Activated naive CD4-positive, alpha-beta T cell treated with anti-CD3 and anti-CD28 coated beads, Interleukin-2, amount 50 U/mL, for 16 hours (primary cell): ENCODE data around the gene DLX2.
"Not testable (repeated sequence)": the region's sequence is repeated elsewhere in the genome, so short reads cannot be mapped to it uniquely, and the experiment has no call there.

Source experiments
- DNase-seq: peaks from one replicate; pipeline ENCODE4 v3.0.0-alpha.2; 2020

DLX2 gene

DNA sequence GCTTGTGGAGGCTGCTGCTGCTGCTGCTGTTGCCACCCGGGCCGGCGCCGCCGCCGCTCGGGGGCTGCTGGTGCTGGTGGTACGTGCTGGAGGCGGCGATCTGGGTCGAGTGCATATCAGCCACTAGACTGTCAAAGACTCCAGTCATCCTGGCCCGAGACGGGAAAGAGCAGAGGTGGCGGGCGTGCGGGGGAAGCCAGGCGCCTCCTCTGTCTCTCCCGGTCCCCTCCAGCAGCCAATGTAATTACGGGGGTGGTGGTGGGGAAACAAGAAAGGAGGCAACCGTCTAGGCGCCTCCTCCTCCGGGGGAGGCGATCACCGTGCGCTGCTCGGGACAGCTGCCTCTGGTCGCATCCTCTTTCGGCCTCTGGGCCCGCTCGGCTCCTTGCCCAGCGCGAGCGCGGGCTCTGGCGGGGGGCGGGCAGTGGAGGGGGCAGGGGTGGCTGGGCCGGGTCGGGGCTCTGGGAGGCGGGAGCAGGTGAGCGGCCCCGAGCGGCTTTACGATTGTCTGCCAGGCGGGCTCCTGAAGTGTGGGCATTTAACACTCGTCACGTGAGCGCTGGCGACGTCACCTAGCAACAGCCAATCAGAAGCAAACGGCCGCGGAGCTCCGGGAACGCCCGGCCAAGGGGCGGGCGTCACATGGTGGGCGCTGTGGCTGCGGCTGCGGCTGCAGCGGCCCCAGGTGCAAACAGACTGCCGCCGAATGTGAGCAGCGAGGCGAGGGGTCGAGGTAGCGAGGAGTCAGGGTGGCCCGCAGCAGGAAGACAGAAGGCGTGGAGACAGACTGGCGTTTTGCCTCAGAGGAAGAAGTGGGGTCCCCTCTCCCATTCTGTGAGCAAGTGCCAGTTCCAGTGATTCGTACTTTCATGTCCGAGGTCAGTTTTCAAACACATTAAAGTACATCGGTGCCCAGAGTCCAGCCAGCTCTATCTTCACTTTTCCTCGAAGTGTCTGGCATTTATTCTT, at the start of gene DLX2:
DLX2 (minus strand) TSS at position 510 of the 969 bp plus-strand sequence; CDS start at position 148, 362 bp downstream.
- DNase-seq = peak; percentile 59

DNA sequence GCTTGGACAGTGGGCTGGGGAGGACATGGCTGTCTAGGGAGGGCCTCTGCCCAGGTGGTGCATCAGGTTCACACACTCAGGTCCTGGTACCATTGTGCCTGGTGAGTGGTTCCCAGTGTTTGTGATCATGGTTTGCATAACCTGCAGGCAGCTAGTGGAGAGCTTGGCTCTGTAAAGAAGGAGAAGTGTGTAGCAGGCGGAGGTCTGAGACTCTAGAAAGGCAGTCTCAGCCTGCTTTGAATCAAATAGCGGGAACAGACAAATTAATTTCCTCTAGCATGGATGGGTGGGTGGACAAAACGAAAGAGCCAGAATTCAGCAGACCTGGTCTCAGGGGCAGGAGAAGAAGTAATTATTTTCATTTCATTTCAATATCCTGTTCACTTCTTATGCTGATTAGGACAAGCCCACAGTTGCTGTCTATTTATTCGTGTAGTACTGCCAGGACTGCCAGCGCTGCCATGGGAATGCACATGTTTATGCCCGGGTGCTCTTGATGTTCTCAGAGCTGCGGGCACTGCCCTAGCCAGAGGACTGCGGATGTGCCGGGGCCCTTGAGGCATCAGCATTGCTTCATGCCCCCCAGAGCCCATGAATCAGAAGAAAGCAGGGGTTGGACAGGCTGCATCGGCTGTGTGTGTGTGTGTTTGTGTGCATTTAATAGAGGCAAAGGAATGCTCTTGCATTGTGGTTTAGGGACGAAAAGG, 45.4 kb upstream of the DLX2 start:
- no peak for DNase-seq

DNA sequence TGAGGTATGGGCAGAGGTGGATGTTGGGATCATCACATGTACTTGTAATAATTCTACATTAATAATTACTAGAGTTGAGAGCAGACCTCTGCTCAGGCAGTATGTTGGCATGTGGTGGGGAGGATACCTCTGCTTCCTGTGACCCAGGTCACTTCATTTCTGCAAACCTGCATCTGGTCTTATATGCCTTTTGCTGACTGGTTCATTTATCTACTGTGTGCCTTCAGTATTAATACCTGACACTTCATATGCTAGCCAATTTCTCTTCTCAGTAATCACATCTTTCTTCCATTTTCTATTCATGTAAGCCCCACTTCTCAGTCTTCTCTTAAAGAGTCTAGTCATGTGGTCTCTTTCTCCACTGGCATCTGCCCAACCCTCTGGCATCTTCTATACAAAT, 41.1 kb upstream of the DLX2 start:
- no peak for DNase-seq

DNA sequence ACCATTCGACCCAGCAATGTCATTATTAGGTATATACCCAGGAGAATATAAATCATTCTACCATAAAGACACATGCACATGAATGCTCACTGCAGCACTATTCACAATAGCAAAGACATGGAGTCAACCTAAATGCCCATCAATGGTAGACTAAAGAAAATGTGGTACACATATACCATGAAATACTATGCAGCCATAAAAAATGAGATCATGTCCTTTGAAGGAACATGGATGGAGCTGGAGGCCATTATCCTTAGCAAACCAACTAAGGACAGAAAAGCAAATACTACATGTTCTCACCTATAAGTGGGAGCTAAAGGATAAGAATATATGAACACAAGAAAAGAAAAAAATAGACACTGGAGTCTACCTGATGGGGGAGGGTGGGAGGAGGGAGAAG, 36.0 kb upstream of the DLX2 start:
- DNase-seq = not testable (repeated sequence)

DNA sequence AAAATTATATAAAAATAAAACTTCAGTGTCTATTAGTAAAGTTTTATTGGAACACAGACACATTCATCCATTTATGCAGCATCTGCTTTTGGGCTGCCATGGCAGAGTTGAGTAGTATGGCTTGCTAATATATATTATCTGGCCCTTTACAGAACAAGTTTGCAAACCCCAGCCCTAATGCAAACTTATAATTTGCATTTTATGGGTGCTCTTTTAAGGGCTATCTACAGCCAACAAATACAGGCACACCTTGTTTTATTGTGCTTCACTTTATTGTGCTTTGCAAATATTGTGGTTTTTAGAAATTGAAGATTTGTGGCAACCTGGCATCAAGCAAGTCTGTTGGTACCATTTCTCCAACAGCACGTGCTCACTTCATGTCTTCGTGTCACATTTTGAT, 35.2 kb upstream of the DLX2 start:
- no peak for DNase-seq

DNA sequence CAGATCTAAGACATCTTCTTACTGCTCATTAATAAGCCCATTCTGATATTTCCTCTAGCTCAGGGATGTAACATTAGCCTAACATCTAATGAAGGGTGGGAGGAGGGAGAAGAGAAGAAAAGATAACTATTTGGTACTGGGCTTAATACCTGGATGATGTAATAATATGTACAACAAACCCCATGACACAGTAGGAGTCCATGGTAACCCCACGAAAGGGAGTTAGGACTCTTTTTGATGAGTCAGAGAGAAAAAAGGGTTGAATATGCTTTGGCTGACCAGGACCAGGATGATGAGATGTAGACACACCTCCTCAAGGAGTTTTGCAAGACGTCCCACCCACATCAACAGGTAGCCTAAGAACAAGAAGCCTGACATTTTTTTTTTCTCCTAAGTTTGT, 34.4 kb upstream of the DLX2 start:
- no peak for DNase-seq

DNA sequence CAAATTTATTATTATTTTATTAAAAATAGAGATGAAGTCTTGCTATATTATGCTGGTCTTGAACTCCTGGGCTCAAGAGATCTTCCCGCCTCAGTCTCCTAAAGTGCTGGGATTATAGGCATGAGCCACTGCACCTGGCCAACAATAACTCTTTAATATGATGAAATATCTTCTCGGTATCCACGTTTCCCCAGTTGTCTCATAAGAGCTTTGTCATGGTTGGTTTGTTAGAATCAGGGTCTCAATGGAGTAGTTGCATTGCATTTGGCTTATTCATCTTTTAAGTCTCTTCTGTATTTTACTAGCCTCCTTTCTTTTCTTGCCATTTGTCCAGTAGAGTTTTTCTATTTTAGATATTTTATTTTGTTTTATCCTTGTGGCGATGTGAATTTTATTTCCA, 32.7 kb upstream of the DLX2 start:
- DNase-seq = no peak

DNA sequence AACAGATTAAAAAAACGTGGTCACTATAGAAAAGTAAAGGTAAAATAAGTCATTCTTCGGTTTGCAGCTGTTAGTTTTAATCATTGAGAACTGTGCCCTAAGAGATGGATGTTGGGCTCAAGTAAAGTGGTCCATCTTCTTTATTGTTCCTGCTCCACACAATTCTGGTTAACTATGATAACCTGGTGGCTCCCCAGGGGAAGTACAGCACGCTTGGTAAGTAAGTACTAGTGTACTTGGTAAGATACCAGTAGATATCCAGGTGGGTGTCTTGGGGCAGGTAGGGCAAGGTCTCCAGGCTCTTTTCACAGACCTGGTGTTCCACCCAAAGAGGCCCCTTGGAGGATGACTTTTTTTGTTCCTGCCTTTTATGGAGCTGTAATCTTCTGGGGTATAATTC, 31.6 kb upstream of the DLX2 start:
- DNase-seq = no peak

DNA sequence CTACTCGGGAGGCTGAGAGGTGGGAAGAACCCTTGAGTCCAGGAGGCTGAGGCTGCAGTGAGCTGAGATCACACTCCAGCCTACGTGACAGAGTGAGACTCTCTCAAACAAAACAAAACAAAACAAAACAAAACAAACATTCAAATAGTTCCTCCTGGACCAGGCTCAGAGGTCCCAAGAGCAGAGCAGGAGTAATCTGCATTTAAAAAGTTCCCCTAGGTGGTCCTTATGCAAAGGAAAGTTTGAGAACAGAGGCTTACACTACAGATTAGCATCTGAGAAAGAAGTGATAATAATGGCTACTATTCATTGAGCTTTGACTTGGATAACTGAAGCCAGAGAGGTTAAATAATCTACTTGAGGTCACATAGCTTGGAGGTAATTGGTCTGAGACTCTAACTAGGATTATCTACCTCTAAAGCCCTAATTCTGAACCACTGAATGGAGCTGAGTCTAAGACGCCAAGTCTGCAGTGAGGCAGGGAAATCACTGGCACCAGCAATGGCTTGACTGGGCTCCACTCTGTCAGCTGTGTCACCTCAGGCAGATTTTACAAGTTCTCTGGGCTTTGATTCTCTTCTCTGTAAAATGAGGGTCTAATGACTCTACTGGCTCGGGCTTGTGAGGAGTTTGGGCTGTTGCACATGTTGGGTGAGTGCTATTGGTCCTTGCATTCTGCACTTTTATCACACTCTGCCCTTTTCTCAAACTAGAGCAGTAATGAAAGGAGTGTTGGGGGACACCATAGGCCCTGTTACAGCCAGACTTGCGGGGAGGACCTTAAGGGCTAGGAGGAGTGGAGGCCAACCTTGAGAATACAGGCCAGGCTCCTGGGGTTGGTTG, 29.2 kb upstream of the DLX2 start:
- DNase-seq = no peak

DNA sequence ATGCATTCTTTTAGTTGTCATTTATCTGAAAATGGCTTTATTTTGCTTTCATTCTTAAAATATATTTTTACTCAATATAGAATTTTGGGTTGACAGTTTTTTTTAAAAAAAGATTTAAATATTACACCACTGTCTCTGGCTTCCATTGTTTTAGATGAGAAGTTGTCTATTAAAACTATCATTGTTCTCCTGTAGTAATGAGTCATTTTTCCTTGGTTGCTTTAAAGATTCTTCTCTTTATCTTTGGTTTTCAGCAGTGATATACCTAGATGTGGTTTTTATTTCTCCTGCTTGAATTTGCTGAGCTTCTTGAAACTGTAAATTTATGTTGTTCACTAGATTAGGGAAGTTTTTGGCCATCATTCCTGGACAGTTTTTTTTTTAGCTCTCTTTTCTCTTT, 26.7 kb upstream of the DLX2 start:
- DNase-seq = no peak

DNA sequence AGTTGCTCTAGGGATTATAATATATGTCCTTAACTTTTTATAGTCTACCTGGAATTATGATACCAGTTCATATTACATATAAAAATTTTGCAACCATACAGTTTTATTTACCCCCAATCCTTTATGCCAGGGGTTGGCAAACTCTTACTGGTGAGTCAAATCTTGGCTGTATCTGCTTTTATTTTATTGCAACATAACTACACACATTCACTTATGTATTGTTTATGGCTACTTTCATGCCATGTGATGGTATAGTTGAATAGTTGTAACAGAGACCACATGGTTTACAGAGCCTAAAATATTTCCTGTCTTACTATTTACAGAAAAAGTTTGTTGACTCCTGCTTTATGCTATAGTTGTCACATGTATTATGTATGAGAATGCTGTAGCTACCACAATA, 25.8 kb upstream of the DLX2 start:
- no peak for DNase-seq

DNA sequence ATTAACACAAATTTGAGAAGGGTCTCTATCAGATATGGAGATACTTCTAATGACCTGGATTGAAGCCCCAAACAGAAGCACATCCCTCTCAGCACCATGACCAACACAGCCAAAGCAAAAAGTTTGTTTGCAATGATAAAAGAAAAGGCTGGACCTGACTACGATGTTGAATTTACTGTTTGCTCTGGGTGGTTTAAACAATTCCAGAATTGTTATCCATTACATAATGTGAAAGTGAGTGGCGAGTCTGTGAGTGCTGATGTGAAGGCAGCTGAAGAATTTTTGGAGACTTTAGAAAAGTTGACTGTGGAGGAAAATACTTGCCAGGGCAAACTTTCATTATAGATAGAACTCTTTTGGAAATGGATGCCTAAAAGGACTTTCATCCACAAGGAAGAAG, 17.4 kb upstream of the DLX2 start:
- DNase-seq = no peak

DNA sequence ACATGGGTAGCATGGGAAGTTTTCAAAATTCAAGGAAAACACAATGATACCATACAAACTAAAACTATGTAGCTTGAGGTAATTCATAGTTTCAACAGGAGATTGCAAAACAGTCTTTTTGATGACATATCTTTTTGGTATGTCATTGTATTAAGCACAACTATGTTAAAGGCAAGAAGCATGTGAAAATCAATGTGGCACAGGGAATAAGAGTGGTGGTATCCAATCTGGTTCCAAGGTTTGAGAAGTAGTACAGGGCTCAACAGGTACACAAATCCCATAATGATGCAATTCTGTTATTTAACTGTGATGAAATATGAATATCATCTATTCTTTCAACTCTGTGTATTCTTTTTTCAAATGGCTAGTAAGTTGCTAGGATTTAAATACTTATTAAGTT, 16.4 kb upstream of the DLX2 start:
- DNase-seq = no peak

DNA sequence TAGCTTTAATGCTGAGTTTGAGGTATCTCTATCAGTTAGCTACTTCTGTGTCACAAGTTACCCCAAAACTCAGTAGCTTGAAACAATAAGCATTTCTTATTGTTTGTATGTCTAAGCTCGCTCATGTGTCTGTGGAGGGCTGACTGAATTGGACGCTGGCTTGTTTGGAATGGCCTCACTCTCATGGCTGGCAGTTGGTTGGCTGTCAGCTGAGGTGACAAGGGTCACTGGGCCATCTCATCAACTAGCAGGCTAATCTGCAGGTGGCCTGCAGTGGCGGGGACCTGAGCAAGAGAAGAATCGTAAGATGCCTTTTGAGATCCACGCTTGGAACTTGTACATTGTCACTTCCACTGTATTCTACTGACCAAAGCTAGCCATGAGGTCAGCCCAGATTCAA, 13.4 kb upstream of the DLX2 start:
- DNase-seq = no peak

DNA sequence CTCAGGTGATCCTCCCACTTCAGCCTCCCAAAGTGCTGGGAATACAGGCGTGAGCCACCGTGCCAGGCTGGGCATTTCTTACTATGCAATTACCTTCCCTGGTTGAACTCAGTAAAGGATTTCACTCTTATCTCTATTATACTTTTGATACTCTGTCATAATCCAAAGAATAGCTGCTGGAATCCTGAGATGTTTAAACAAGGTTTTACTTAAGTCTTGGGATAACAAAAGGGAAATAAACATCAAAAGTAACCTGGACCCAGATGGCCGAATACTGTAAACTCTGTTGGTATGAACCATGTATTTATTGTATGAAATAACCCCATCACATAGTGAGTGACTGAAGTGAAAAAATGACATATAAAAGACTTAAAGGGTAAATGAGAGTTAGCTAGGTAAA, 11.9 kb upstream of the DLX2 start:
- no peak for DNase-seq

DNA sequence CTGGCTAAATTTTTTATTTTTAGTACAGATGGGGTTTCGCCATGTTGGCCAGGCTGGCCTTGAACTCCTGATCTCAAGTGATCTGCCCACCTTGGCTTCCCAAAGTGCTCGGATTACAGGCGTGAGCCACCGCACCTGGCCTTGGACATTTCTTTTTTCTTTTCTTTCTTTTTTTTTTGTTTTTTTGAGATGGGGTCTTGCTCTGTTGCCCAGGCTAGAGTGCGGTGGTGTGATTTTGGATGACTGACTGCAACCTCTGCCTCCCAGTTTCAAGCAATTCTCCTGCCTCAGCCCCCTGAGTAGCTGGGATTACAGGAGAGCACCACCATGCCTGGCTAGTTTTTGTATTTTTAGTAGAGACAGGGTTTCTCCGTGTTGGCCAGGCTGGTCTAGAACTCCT, 11.5 kb upstream of the DLX2 start:
- DNase-seq = not testable (repeated sequence)

DNA sequence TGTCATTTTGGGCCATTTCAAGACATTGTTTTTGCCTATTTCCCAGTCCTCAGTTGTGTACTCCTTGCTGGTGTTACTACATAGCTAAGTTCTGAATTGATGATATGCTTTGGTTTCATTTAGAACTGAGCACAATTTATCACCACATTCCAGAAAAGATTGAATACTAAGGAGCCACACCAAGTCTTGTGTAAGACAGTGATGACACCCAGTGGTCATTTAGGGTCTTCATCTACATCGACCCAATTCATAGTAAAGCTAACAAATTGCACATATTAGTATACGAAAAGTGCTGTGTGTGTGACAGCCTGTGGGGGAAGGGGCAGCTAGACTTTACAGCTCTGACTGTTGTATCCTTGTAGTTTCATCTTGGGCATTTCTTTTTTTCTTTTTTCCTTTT, 10.9 kb upstream of the DLX2 start:
- no peak for DNase-seq

DNA sequence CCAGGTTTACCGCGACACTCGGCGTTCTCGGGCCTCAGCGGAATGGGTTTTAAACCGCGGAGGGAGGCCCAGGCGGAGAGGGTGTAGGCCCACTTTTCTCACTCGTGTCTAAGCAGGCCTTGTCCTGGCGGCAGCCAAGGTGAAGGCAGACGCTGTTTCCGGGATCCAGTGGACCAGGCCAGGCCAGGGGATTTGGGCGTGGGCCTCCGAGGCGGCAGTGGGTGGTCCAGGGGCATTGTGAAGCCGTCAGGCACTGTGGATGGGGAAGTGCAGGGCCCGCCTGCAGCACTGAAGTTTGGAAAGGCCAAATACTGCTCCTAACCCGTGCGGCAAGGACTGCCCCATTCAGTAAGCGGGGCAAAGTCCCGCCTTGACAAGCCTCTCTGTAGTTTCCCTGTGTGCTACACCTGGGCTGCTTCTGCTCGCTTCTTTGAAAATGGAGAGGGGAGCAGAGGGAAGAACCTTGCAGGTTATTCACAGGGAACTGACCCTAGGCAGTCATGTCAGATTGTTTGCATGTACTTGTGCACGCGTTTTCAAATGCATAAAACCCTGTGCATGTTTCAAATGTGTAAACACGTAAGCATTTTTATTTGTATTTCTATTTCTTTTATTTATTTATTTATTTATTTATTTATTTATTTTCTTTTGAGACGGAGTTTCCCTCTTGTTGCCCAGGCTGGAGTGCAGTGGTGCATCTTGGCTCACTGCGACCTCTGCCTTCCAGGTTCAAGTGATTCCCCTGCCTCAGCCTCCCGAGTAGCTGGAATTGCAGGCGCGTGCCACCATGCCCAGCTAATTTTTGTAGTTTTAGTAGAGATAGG, 7.5 kb upstream of the DLX2 start:
- no peak for DNase-seq

DNA sequence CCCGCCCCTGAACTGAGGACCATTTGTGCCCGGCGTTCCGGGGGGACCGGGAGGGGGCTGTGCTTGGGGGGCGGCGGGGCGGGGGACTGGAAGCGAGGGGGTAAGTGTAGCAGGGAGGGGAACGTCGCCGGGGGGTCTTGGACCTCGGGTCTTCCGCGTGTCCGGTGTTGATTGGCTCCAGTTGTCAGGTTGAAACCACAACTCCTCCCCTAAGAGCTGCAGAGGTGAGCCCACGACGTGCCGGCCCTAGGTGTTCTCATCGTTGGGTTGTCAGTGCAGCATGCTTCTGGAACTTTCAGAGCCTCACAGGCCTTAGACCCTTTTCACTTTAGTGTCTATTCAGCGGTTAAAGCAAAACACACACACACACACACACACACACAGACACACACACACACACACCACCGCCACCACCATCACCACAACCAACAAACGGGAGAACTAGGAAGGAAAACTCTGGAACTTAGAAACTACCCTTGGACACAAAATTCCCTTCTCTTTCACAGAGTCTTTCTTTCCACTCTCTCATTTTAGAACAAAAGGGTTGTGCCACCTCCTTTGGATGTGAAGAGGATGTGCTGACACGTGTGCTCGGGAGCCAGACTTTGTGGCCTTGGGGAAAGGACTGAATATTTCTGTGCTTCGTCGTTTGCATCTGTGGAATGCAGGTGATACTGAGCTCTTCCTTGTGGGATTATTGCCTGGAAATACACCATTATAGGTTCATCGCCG, 6.7 kb upstream of the DLX2 start:
- no peak for DNase-seq

DNA sequence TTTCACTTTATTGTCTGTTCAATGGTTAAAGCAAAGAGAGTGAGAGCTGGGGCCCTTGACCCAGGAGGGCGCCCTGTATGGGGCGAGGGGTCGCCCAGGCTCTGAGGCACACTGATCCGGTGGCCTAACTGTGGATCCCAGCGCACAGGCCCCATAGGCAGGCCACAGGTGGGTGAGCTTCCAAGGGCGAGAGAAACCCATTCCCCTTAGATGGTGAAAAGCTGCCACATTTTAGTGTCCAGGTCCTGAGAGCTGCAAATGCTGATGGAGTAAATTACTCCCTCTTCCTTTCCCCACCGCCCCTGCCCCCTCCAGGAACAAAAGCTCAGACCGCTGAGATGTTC, 5.9 kb upstream of the DLX2 start:
- no peak for DNase-seq

DNA sequence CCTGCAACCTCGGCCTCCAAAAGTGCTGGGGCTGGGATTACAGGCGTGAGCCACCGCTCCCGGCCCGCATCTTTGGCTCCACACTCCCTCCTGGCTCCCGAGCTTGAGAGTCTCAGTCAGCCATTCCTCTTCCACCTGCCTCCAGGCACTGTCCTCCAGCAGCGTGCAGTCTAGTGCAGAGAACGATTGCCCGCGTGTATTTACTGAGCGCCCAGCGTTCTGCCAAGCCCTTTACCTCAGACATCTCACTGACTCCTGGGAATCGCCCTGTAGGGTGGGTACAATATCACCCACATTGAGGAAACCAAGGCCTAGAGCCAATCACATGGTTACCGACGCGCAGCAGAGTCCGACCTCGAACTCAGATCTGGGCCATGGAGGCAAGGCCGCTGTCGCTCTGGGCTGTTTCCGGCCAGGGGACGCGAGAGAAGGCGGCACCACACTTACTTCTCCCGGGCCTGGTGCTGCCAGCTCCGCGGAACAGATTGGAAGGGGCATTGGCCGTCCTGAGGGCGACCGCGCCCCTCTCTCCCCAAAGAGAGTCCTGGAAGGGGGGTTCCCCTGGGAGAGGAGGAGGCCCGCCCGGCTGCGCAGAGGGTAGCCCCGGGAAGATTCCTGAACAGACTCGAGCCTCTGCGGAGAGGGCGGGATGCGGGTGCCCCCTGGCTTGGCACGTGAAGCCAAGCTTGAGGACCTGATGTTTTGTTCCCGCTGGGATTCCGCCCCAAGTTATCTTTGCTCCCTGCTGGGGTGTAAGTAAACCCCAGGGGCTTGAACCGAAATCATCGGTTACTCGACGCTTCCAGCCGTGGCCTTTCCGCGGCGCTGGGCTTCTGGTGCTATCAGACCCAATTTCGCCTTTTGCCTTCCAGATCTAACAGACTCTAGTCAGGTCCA, 5.2 kb upstream of the DLX2 start:
- DNase-seq = no peak
